OCI-LY7 (cell line): ENCODE data around the gene SDCBP2. TPM values are rescaled to one million over a fixed set of nuclear protein-coding genes. Genes with fewer than 3 reads are reported as not detected.

Experiments
- BruUV-seq: library from RNA; stranded (reverse); fragments of 400-500 nt; replicated peaks from 2 replicates; lab custom pipeline; 2021; lab: Mats Ljungman, UMichigan
- CTCF ChIA-PET: fragments of 300-600 bp; sonication (Branson Sonifier 250); formaldehyde crosslinking; loops from one replicate; lab custom pipeline; 2022; ENCODE audit warnings: antibody characterized with exemption; ENCODE audit not compliant: unreplicated experiment; lab: Charles Lee
- POLR2A ChIA-PET: fragments of 300-600 bp; sonication (Branson Sonifier 250); formaldehyde crosslinking; loops from one replicate; lab custom pipeline; 2022; ENCODE audit warnings: antibody characterized with exemption; lab: Charles Lee
- DNase-seq: peaks from one replicate; pipeline ENCODE4 v3.0.0-alpha.2; 2015; ENCODE audit warnings: low spot score
- H2AFZ ChIP-seq: fragments of 200-600 bp; sonication (generic), shearing (Covaris generic); 2 replicates; pipeline ENCODE4 v1.6.1; 2014; ENCODE audit warnings: mild to moderate bottlenecking, antibody characterized with exemption, low read length, moderate library complexity
- H3K27ac ChIP-seq: fragments of 200-600 bp; sonication (generic); 2 replicates; pipeline ENCODE4 v1.5.1; 2014; ENCODE audit warnings: mixed run types, low read depth, mild to moderate bottlenecking, moderate library complexity, low read length, inconsistent platforms; ENCODE audit not compliant: poor library complexity, severe bottlenecking
- H3K36me3 ChIP-seq: fragments of 200-600 bp; sonication (generic); 2 replicates; pipeline ENCODE4 v1.6.1; 2014; ENCODE audit warnings: mild to moderate bottlenecking, antibody characterized with exemption, low read length, moderate library complexity, mixed read lengths; ENCODE audit not compliant: insufficient read depth
- H3K4me1 ChIP-seq: fragments of 200-600 bp; sonication (generic); 2 replicates; pipeline ENCODE4 v1.5.1; 2014; ENCODE audit warnings: mild to moderate bottlenecking, low read length; ENCODE audit not compliant: insufficient read depth, poor library complexity, severe bottlenecking
- H3K4me2 ChIP-seq: fragments of 200-600 bp; sonication (generic); 2 replicates; pipeline ENCODE4 v1.6.1; 2014; ENCODE audit warnings: mild to moderate bottlenecking, low read length
- H3K4me3 ChIP-seq: fragments of 200-600 bp; sonication (generic); 2 replicates; pipeline ENCODE4 v1.5.1; 2014; ENCODE audit warnings: mild to moderate bottlenecking, low read depth, low read length; ENCODE audit not compliant: poor library complexity, severe bottlenecking
- H3K79me2 ChIP-seq: fragments of 200-600 bp; sonication (generic); 2 replicates; pipeline ENCODE4 v1.6.1; 2016; ENCODE audit warnings: low read depth, mild to moderate bottlenecking, low read length, moderate library complexity, mixed read lengths; ENCODE audit not compliant: insufficient read depth
- H3K9me2 ChIP-seq: fragments of 200-600 bp; sonication (generic); 2 replicates; pipeline ENCODE4 v1.6.1; 2016; ENCODE audit warnings: mild to moderate bottlenecking, low read length, mixed read lengths; ENCODE audit not compliant: insufficient read depth
- H3K9me3 ChIP-seq: fragments of 200-600 bp; sonication (generic); 2 replicates; pipeline ENCODE4 v1.6.1; 2014; ENCODE audit warnings: mild to moderate bottlenecking, mixed run types, low read length, mixed read lengths
- H4K20me1 ChIP-seq: fragments of 200-600 bp; sonication (generic); 2 replicates; pipeline ENCODE4 v1.6.1; 2014; ENCODE audit warnings: mild to moderate bottlenecking, antibody characterized with exemption, low read length, moderate library complexity, mixed read lengths; ENCODE audit not compliant: insufficient read depth
- CTCF ChIP-seq: fragments of 200-600 bp; sonication (generic); conservative IDR thresholded peaks from 2 replicates; pipeline ENCODE4 v1.5.1; 2014; ENCODE audit warnings: mild to moderate bottlenecking, antibody characterized with exemption, low read length, moderate library complexity, mixed read lengths
- EZH2phosphoT487 ChIP-seq: fragments of 200-600 bp; sonication (generic); IDR thresholded peaks from 2 replicates; pipeline ENCODE4 v1.6.1; 2018; ENCODE audit warnings: low read depth, borderline replicate concordance, mild to moderate bottlenecking, mixed run types, antibody characterized with exemption, low read length, moderate library complexity, mixed read lengths
- intact Hi-C: fragments of 100-400 bp; cut with micrococcal nuclease; formaldehyde crosslinking; loops from one replicate; pipeline ENCODE4 v1.10.0; 2022; ENCODE audit not compliant: unreplicated experiment
- total RNA-seq, 2 experiments: library from RNA; depleted of rRNA in 1 of 2; stranded (reverse); fragments of >200 nt in 1 of 2; shearing (Covaris generic) in 1 of 2; gene quantifications; 2 replicates each; pipeline ENCODE4 v1.2.3, GENCODE V29; 2014 to 2022

SDCBP2 gene
- total RNA-seq, 2 experiments from 2014 or later = 1.8 to 2.6 TPM

DNA sequence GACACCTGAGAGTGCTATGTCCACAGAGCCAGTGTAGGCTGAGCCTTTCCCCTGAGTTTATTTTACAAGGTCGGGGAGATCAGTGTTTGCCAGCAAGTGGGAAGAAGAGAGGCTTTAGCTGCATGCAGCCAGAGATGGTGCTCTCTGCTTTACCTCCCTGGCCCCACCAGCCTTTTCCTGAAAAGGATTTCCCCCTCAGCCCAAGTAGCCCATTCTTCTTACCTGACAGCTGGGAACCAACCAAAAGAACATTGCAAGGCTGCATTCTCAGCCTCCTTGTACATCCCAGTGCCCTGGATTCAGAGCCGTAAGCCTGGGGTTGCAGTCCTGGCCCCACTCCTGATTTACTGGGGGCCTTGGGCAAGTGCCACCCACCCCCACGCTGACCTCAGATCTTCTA is 46.0 kb downstream of the SDCBP2 start:
- Histone ChIP-seq H3K79me2 (no peaks in the 10 kb centered on the region), H3K4me2 (no peak overlapping the region), H3K4me1 (no peaks in the 10 kb centered on the region), H3K9me3 (no peaks in the 10 kb centered on the region), H3K9me2 (no peaks in the 10 kb centered on the region), H3K27ac (no peak overlapping the region), H3K4me3 (no peak overlapping the region), H4K20me1 (no peaks in the 10 kb centered on the region), H3K36me3 (no peaks in the 10 kb centered on the region), H2AFZ (no peak overlapping the region)
- no TSS peak for BruUV-seq
- ChIA-PET POLR2A (no interaction called here), CTCF (no interaction called here)
- intact Hi-C loops = no loop called here
- DNase-seq = no peak
- no peak for TF ChIP-seq EZH2phosphoT487
- no peak for TF ChIP-seq CTCF

DNA sequence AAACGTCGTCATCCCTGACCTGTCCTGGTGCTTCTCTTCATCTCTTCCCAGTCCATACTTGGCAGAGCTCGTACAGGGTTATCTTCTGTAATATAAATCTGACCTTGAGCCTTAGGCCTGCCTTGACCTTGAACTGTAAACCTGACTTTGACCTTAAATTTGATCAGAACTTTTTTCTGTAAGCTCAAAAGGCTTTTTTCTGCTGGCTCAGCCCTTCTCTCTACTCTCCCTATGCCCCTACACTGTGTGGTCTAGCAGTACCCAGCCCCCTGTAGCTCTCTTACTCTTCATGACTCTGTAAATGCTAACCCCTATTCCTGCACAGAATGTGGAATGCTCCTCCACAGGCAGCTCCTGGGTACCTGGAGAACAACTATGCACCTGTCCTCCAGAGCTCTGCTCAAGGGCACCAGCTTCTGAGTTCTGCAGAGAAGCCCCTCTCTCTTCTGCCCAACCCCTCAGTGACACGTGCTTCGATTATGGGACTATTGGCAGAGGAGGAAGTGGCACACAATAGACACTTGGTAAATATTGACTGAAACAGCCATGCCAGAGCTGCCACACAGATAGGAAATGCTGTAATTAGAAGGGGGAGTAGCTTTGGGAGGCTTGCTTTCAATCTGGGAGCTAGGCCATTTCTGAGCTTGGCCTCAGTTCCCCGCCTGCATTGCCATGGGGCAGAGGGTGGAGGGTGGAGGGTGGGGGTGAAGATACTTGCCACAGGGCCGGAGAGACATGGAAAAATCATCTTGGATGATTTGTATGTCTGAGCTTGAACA is 47.5 kb downstream of the SDCBP2 start:
- no peak overlapping the region for H3K27ac ChIP-seq
- no TSS peak for BruUV-seq

More for the DNA sequence above, 47.5 kb downstream of the SDCBP2 start:
- POLR2A ChIA-PET = no interaction called here
- CTCF ChIA-PET = no interaction called here
- no peaks in the 10 kb centered on the region for H3K4me1 ChIP-seq
- H3K9me3 ChIP-seq = no peaks in the 10 kb centered on the region
- no peak for DNase-seq
- H3K9me2 ChIP-seq = no peaks in the 10 kb centered on the region
- no peaks in the 10 kb centered on the region for H3K79me2 ChIP-seq
- H4K20me1 ChIP-seq = no peaks in the 10 kb centered on the region
- H3K4me2 ChIP-seq = no peak overlapping the region
- H2AFZ ChIP-seq = no peak overlapping the region
- TF ChIP-seq EZH2phosphoT487 (no peak), CTCF (no peak)
- no peak overlapping the region for H3K4me3 ChIP-seq
- intact Hi-C loops = no loop called here
- H3K36me3 ChIP-seq = no peaks in the 10 kb centered on the region
